ENCODE measurements around the gene SARDH. TPM values are rescaled to one million over a fixed set of nuclear protein-coding genes. Genes with fewer than 3 reads are reported as not detected.
A peak's percentile ranks its signal among the peaks of the same experiment; 100 is the strongest.

The SARDH gene
- total RNA-seq, 2 donors from 2014 or later = 2.7 to 2.8 TPM

DNA sequence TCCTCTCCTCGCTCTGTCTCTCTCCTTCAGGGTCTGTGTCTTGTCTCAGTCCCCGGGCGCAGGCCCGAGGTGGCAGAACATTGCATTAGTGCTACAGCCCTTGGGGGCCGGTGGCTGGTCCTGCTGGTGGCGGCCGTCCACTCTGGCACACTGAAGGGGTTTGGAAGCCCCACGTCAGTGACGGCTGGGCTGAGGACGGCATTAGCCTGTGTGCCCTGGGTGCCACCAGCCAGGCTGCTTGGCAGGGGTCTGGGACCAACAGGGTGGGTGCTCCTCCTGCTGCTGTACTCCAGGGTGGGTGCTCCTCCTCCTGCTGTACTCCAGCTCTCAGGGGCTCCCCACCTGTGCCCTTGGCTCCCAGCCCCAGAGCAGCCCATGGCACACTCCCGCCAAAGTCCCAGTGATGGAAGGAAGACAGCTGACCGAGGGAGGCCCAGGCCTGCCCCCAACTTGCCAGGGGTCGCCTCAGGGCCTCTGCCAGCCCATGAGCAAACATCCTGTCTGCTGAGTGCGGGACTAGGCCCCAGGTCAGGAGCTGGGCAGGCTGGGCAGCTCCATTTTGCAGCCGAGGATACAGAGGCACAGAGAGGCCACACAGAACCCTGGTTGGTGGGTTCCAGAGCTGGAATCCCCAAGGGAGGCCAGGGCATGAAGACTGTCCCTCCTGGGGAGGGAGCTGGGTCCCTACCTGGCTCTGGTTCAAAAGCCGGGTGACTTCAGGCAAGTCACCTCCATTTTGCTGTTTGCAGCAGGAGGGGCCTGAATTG, 27.3 kb downstream of the SARDH start:
- H3K4me1 Mint-ChIP-seq = peaks cover 6% of the 10 kb centered on the region
- no peaks in the 10 kb centered on the region for H3K9me3 Mint-ChIP-seq
- ATAC-seq (replicated peaks) = no peak
- no peaks in the 10 kb centered on the region for H3K27me3 Mint-ChIP-seq
- H3K27ac Mint-ChIP-seq = no peak overlapping the region
- H3K36me3 Mint-ChIP-seq (ENCODE audit: low read depth) = no peaks in the 10 kb centered on the region
- no peak overlapping the region for H3K4me3 Mint-ChIP-seq

DNA sequence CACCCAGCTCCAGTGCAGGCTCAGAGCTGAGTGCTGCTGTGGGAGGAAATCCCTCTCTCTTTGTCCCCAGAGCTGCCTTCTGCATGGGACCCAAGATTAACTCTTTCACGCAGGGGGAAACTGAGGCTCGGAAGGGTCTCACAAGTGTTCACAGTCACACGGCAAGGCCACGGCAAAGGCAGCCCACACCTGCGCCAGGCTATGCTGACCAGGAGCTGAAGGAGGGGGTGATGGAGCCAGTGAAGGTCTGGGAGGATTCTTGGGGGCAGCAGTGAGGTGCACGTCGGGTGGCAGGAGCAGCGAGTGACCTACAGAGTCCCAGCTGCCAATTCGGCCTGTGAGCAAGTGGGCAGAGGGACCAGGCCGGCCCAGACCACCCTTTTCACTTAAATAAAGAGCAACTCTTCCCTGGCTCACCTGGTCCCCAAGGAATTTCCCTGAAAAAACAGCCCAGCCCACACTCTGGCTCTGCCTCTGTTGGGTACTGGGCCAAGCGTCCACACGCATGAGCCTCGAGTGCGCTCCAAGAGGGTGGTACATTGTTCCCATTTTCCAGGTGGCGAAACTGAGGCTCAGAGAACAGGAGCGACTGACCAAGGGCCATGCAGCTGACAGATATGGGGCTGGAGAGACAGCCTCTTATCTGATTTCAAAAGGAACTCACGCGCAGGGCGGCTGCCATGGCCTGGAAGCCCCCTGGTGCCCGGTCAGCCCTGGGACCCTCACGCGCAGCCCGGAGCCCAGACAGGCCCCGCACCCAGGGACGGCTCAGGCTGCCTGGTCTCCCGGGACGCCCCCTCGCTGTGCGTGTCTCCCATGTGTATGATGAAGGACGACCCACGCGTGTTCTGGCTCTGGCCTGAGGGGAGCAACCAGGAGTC, 28.2 kb downstream of the SARDH start:
- peaks cover 6% of the 10 kb centered on the region for H3K4me1 Mint-ChIP-seq
- no peaks in the 10 kb centered on the region for H3K27me3 Mint-ChIP-seq
- no peaks in the 10 kb centered on the region for H3K9me3 Mint-ChIP-seq
- H3K36me3 Mint-ChIP-seq (ENCODE audit: low read depth) = no peaks in the 10 kb centered on the region
- H3K27ac Mint-ChIP-seq = no peak overlapping the region
- ATAC-seq (replicated peaks) = no peak
- no peak overlapping the region for H3K4me3 Mint-ChIP-seq

DNA sequence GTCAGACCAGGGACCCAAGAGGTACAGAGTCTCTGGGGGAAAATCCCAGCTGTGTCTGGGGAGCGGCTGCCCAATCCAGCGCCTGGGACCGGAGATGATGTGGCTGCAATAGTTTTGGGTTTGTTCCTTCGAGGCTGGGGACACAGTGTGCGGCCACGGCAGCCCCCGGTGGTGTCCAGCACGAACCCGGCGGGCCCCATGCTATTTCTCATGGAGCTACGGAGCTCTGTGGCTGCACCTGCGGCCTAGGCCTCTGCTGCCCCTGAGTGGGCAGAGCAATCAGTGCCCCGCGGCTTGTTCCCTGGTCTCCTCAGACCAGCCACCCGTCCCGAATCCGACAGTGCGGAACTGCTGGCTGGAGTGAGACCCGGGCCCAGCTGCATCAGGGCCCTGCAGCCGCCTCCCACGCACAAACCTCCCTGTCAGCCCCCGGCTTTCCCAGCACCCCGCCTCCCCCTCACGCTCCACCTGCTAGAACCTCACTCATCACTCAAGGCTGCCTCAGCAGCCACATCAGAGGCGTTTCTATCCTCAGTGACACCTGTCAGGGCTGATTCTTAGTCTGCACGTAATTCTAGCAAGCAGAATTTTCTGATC, 29.0 kb downstream of the SARDH start:
- Mint-ChIP-seq H3K4me1 (peaks cover 6% of the 10 kb centered on the region), H3K27ac (no peak overlapping the region), H3K36me3 (ENCODE audit: low read depth) (no peaks in the 10 kb centered on the region), H3K9me3 (no peaks in the 10 kb centered on the region), H3K27me3 (no peaks in the 10 kb centered on the region), H3K4me3 (no peak overlapping the region)
- ATAC-seq (replicated peaks) = peak; percentile 72

DNA sequence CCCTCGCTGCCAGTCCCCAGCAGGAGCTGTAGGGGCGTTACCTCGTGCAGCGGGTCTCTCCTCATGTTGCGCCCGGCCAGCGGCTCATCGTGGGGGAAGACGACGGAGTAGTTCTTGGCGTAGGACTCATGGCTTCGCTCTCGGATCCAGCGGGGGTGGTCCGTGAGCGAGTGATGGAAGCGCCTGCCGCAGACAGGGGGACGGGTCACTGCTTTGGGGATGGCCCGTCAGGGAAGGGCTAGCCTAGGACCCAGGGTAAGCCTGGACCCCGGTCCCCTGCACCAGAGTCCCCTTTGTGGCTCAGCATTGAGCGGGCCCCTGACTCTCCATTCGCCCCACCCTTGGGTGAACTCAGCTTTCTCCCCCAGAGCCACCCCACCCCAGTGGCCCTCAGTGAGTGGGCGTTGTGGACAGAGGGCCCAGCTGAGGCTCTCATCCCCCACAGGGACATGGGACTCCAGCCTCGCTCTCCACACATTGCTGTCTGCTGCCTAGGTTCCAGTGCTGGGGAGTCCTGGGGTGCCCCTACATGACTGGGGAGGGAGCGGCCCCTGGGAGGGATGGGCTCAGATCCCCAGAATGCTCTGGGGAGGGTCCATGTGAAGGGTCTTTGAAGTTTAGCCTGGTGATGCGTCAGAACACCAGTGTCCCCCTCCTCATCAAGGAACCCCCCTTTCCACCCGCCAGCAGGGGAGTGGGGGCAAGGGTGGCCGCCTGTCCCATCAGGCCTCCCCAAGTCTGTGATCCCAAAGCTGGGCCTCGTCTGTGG, 29.7 kb downstream of the SARDH start:
- ATAC-seq (replicated peaks) = no peak
- H3K9me3 Mint-ChIP-seq = no peaks in the 10 kb centered on the region
- no peaks in the 10 kb centered on the region for H3K27me3 Mint-ChIP-seq
- H3K27ac Mint-ChIP-seq = no peak overlapping the region
- H3K4me1 Mint-ChIP-seq = peaks cover 6% of the 10 kb centered on the region
- no peaks in the 10 kb centered on the region for H3K36me3 Mint-ChIP-seq (ENCODE audit: low read depth)
- H3K4me3 Mint-ChIP-seq = no peak overlapping the region

DNA sequence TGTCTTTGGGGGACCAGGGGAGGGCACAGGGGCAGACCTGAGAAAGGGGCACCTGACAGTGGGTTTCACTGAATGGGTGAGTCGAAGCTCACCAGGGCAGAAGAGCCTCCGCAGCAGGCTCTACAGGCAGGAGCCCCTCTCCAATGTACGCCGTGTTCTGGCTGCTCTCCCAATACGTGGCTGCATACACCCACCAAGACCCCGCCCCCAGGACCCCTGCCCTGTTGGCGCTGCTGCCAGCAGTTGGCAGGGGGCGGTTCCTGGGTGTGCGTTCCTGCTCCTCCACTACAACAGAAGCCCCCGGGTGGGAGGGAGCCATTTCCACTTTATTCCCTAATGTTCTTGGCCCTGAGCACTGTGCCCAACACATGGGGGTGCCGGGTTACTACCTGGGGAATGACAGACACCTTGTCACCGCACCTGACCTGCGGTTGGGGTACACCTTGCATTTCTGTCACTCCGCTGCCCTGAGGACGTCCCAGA, 30.3 kb downstream of the SARDH start:
- Mint-ChIP-seq H3K4me1 (peaks cover 6% of the 10 kb centered on the region), H3K27ac (no peak overlapping the region), H3K9me3 (no peaks in the 10 kb centered on the region), H3K36me3 (ENCODE audit: low read depth) (no peaks in the 10 kb centered on the region), H3K4me3 (no peak overlapping the region), H3K27me3 (no peaks in the 10 kb centered on the region)
- no peak for ATAC-seq (replicated peaks)

DNA sequence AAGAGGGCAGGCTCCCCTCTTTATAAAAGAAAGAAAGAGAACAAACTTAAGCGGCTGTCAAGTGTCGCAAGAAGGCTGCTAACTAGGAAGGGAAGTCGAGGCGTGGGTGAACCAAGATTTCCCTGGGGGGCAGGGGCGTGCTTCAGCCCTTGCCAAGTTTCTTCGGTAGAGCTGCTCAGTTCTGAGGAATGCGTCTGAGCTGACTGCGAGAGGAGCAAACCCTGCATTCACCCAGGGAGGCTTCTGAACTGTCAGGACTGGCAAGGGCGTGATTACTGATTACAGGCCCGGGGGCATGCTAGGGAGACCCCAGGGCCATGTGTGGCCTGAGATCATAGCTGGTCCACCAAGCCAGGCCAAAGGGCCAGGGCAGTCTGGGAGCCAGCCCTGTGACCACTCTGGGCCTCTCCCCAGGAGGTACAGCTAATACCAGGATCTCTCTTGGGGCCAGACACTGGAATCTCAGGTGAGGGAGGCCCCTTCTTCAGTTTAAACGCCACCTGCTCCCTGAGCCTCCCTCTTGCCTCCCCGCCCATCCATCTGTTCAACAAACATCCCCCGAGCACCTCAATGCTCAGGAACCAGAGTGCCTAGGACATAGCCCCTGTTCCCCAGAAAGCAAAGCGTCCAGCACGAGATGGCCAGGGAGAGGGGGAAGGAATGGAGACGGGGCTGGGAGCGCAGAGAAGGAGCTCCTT, 30.9 kb downstream of the SARDH start:
- Mint-ChIP-seq H3K27me3 (no peaks in the 10 kb centered on the region), H3K4me3 (no peak overlapping the region), H3K27ac (no peak overlapping the region), H3K36me3 (ENCODE audit: low read depth) (no peaks in the 10 kb centered on the region), H3K4me1 (peaks cover 6% of the 10 kb centered on the region), H3K9me3 (no peaks in the 10 kb centered on the region)
- ATAC-seq (replicated peaks) = no peak

DNA sequence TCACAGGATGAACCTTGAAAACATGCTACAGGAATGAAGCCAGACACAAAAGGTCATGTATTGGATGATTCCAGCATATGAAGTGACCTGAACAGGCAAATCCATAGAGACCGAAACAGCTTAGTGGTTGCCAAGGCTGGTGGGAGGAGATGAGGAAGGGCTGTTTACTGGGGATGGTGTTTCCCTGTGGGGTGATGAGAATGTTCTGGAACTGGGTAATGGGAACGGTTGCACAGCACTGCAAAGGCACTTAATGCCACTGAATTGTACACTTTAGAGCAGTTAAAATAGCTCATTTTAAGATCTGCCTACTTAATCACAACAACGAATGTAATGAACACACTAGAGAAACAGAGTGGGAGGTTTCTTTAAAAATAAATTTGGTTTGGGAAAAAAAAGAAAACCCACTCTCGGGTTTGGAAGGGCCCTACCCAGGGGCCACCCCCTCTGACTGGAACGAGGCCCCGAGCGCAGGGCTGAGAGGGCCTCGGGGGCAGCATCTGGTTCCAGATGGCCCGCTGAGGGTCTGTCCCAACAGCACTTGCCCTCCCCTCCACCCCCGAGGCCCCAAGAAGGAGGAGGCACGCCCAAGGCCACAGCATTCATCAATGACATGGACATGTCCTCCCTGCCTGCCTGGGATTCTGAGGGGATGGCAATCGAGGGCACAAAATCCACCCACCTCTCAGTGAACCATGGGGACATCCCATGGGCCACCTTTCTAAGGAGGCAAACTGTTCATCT, 31.7 kb downstream of the SARDH start:
- H3K27me3 Mint-ChIP-seq = no peaks in the 10 kb centered on the region
- no peaks in the 10 kb centered on the region for H3K9me3 Mint-ChIP-seq
- peak overlapping the region; percentile 52 for H3K27ac Mint-ChIP-seq
- H3K36me3 Mint-ChIP-seq (ENCODE audit: low read depth) = no peaks in the 10 kb centered on the region
- H3K4me3 Mint-ChIP-seq = no peak overlapping the region
- ATAC-seq (replicated peaks) = no peak
- peaks cover 6% of the 10 kb centered on the region for H3K4me1 Mint-ChIP-seq

DNA sequence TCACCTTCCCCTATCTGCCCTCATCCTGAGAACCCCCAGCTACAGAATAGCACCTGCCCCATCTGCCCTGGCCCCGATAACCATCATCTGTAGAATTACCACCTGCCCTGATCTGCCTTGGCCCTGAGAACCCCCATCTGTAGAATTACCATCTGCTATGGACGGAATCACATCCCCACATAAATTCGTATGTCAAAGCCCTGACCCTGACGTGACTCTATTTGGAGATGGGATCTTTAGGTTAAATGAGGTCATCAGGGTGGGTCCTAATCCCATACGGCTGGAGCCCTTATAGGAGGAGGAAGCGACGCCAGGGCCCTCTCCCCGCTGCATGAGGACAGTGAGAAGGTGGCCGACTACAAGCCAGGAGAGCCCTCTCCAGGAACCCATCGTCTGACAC, 32.6 kb downstream of the SARDH start:
- Mint-ChIP-seq H3K4me3 (no peak overlapping the region), H3K9me3 (no peaks in the 10 kb centered on the region), H3K27me3 (no peaks in the 10 kb centered on the region), H3K27ac (no peak overlapping the region), H3K36me3 (ENCODE audit: low read depth) (no peaks in the 10 kb centered on the region), H3K4me1 (peaks cover 10% of the 10 kb centered on the region)
- ATAC-seq (replicated peaks) = no peak

DNA sequence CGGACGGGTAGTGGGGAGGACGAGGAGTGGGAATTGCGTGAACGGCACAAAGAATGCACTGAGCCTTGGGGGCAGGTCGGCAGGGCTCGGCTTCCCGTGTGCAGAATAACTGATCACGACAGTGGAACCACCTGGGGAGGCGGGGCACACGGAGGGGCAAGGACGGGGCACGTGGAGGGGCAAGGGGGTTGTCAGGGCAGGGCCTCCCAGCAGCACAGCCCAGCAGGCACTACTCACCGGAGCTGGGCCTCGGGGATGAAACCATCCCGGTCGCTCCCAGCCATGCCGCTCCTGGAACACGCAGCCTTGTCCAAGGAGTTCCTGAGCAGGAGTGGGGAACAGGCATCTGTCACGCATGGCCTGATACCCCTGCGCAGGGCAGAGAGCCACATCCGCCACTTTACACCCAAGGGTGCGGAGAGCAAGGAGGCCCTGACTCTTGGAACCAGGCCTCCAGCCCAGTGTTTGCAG, 33.4 kb downstream of the SARDH start:
- no peak overlapping the region for H3K4me3 Mint-ChIP-seq
- H3K27me3 Mint-ChIP-seq = no peaks in the 10 kb centered on the region
- H3K27ac Mint-ChIP-seq = no peak overlapping the region
- no peaks in the 10 kb centered on the region for H3K36me3 Mint-ChIP-seq (ENCODE audit: low read depth)
- no peak for ATAC-seq (replicated peaks)
- no peaks in the 10 kb centered on the region for H3K9me3 Mint-ChIP-seq
- H3K4me1 Mint-ChIP-seq = peaks cover 13% of the 10 kb centered on the region

DNA sequence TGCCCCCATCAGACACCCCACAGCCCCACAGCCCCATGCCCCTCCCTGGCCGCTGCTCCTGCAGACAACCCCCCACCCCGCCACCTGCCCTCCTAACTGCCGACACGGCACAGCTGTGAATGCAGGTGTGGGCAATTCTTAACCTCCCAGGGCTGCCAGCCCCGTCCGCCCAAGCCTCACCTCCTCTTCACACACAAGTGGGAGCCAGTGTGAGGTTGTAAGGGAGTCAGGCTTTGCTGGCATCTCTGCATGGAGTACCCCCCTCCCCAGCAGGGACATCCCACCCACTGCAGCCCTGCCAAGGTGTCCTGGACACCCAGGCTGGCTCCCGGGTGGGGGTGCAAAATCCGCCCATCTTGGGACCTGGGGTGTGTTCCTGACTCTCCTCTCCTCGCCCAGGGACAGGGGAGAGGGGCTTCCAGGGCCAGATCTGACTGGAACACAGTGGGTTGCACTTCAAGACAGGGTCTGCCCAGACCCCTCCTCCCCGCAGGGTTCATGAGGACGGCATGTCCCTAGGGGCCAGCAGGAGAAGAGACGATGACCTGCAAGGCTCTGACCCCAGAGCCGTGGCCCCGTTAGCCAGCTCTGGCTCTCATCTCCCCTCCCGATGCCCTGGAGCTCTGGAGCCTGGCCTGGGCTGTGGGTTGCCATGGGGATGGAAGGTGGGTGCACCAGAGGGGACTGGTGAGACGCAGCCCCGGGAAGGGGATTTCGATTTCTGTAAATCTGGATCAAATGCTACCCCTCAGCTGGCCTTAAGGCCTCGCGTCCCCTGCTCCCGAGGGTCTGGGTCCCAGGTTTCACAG, 34.4 kb downstream of the SARDH start:
- Mint-ChIP-seq H3K4me3 (peak overlapping the region; percentile 20), H3K4me1 (peaks cover 9% of the 10 kb centered on the region), H3K36me3 (ENCODE audit: low read depth) (no peaks in the 10 kb centered on the region), H3K27me3 (no peaks in the 10 kb centered on the region), H3K9me3 (no peaks in the 10 kb centered on the region), H3K27ac (no peak overlapping the region)
- ATAC-seq (replicated peaks) = no peak

DNA sequence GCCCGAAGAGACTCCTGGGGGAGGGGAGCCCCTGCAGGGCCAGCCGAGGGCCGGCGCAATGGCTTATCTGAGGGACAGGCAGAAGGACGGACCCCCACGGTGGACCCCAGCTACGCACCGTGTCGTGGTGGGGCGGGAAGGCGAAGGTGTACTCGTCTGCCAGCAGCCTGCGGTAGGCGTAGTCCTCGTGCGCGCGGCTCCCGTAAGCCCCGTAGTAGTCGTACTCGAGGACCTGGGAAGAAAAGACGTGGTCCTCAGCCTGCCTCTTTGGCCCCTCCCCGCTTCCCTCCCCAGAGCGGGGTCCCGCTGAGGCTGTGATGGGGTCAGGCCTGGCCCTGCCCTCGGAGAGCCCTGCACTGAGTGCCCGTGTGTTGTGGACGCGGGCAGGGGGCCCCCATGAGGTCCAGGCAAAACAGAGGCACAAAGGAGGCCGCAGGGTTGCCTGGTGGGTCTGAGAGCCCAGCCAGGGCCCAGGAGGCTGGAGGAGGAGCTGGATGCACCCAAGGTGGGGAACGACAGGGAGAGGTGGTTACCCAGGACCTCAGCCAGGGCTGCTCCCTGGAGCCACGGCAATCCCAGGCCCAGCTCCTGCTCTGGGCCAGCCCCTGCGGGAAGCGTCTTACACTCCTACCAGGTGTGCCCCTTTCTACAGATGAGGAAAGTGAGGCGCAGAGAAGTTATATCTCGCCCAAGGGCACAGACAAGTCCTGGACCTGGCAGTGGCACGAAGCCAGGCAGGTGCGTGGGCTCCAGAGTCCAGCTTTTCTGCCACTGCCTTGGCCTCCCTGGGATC, 35.2 kb downstream of the SARDH start:
- ATAC-seq (replicated peaks) = peak; percentile 3
- H3K4me1 Mint-ChIP-seq = peaks cover 15% of the 10 kb centered on the region
- H3K9me3 Mint-ChIP-seq = no peaks in the 10 kb centered on the region
- H3K4me3 Mint-ChIP-seq = peak overlapping the region; percentile 76
- H3K36me3 Mint-ChIP-seq (ENCODE audit: low read depth) = no peaks in the 10 kb centered on the region
- H3K27me3 Mint-ChIP-seq = no peaks in the 10 kb centered on the region
- H3K27ac Mint-ChIP-seq = peak overlapping the region; percentile 82
